GM19395 (cell line): ENCODE measurements around the gene KLRK1.
"Not testable (repeated sequence)": the region's sequence is repeated elsewhere in the genome, so short reads cannot be mapped to it uniquely, and the experiment has no call there.

ENCODE experiments used
- ATAC-seq: cut with Tn5 transposase; IDR thresholded peaks from one replicate; pipeline ENCODE4 v1.9.1; 2021; ENCODE audit warnings: mild to moderate bottlenecking, moderate library complexity; ENCODE audit not compliant: unreplicated experiment

Gene KLRK1

GRCh38 chr12:10389904-10390303 is at the start of gene KLRK1:
KLRK1 (minus strand) TSS chr12:10390041; CDS start chr12:10388810, 1,231 bp downstream.
- ATAC-seq: no peak

- ATAC-seq: not testable (repeated sequence)
Measured at GRCh38 chr12:10437601-10438000, 47.8 kb upstream of the KLRK1 start.

DNA sequence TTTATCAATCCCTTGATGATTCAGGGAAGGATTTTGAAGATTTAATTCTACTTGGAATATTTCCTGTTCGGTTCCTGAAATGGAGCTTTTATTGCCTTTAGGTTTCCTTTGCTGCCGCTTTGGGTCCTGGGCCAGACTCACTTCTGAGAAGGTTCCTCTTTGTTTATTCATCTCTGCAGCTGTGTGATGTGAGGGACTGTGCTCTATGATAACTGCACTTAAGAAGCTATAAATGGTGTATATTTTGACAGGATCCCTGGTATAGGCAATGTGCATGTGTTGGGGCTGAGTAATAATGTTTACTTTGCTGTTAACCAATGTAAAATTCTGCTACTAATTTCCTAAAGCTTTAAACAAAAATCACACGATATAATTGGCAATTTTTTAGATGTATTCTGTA is 46.0 kb upstream of the KLRK1 start, which contains the start of gene KLRC2:
KLRC2 (minus strand) TSS at position 195 of the 400 bp plus-strand sequence; CDS start at position 171, 24 bp downstream.
- not testable (repeated sequence) for ATAC-seq

GRCh38 chr12:10430623-10431022 is 40.8 kb upstream of the KLRK1 start:
- not testable (repeated sequence) for ATAC-seq

DNA sequence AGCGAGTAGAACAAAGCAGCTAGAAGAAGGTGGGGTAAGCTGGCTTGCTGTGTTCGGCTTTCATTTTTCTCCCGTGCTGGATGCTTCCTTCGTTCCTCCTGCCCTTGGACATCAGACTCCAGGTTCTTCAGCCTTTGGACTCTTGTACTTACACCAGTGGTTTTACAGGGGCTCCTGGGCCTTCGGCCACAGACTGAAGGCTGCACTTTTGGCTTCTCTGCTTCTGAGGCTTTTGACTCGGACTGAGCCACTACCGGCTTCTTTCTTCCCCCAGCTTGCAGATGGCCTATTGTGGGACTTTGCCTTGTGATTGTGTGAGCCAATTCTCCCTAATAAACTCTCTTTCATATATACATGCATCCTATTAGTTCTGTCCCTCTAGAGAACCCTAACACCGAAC is 36.1 kb upstream of the KLRK1 start:
- not testable (repeated sequence) for ATAC-seq

DNA sequence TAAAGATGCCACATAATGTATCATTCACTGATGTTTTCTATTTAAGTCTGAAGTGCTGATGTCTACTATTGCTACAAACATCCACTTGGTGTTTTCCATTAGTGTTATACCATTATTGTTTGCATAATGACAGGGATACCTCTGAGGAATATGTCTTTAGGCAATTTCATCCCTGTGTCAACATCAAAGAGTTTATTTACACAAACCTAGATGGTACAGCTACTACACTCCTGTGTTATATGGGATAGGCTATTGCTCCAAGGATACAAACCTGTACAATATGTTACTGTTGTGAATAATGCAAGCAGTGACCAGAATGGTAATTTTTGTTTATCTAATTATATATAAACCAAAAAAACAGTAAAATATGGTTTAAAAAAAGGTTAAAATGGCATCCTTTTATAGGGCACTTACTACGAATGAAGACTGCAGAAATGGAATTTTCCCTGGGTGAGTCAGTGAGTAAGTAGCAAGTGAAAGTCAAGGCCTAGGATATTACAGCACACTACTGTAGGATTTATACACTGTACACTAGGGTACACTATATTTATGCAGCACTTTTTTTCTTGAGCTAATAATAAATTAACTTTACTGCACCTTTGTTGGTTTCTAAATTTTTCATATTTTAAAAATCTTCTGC is 34.5 kb upstream of the KLRK1 start:
- not testable (repeated sequence) for ATAC-seq

- not testable (repeated sequence) for ATAC-seq
Measured at GRCh38 chr12:10422159-10422558, 32.3 kb upstream of the KLRK1 start.

DNA sequence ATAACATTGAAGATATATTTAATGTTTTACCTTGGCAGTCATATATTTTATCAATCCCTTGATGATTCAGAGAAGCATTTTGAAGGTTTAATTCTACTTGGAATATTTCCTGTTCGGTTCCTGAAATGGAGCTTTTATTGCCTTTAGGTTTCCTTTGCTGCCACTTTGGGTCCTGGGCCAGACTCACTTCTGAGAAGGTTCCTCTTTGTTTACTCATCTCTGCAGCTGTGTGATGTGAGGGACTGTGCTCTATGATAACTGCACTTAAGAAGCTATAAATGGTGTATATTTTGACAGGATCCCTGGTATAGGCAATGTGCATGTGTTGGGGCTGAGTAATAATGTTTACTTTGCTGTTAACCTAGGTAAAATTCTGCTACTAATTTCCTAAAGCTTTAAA is 30.5 kb upstream of the KLRK1 start, which contains the start of gene KLRC3:
KLRC3 (minus strand) TSS at position 262 of the 400 bp plus-strand sequence; CDS start at position 217, 45 bp downstream.
- not testable (repeated sequence) for ATAC-seq

DNA sequence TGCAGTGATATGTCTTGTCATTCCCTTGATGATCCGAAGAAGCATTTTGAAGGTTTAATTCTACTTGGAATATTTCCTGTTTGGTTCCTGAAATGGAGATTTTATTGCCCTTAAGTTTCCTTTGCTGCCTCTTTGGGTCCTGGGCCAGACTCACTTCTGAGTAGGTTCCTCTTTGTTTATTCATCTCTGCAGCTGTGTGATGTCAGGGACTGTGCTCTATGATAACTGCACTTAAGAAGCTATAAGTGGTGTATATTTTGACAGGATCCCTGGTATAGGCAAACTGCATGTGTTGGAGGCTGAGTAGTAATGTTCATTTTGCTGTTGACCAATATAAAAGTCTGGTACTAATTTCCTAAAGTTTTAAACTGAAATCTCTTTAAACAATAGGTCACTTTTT is 19.6 kb upstream of the KLRK1 start, which contains the start of gene KLRC4:
KLRC4 (minus strand) TSS at position 366 of the 400 bp plus-strand sequence; CDS start at position 184, 182 bp downstream.
- no peak for ATAC-seq

DNA sequence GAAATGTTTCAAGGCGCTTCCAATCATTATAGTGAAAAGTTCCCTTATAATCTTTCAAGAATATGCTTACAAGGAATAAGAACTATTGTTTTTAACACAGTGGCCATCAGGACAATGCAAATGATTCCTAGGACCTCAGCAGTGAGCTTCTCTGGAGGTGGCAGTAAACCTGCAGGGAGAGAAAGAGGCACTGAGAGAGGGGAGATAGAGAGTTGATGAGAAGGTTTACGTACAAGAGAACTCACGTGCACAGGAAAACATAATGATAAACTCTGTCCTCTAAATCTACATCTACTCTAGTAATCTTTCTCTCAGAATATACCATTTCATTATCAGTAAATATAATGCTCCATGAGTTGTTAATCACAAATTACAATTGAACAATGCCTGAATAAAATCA is 19.0 kb upstream of the KLRK1 start:
- no peak for ATAC-seq

GRCh38 chr12:10406725-10407124 is 16.9 kb upstream of the KLRK1 start:
- ATAC-seq: no peak

DNA sequence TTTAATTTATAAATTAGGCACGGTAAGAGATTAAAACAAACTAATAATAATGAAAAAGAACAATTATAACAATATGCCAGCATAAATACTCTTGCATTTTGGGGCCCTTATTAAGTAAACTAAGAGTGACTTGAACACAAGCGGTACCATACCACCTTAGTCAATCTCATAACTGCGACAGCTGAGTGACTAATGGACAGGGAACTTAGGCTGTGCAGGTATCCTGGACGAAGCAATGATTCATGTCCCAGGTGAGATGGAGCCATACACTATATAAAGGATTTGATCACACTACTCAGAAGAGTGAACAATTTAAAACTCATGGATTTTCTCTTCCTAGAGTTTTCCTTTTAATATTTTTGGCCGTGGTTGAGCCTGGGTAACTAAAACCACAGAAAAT is 15.5 kb upstream of the KLRK1 start:
- no peak for ATAC-seq

- ATAC-seq: no peak
Measured at GRCh38 chr12:10404798-10405197, 15.0 kb upstream of the KLRK1 start.

DNA sequence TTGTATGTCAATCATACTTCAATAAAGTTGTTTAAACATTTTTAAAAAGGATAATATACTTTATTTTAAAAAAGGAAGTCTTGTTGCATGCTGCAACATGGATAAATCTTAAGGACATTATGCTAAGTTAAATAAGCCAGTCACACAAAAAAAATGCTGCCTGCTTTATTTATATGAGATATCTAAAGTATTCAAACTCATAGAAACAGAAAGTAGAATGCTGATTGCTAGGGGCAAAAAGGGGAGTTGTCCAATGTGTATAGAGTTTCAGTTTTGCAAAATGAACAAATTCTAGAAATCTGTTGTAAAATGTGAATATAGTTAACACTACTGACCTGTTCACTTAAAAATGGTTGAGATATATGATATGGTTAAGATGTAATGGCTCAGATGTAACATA is 11.0 kb upstream of the KLRK1 start:
- no peak for ATAC-seq

DNA sequence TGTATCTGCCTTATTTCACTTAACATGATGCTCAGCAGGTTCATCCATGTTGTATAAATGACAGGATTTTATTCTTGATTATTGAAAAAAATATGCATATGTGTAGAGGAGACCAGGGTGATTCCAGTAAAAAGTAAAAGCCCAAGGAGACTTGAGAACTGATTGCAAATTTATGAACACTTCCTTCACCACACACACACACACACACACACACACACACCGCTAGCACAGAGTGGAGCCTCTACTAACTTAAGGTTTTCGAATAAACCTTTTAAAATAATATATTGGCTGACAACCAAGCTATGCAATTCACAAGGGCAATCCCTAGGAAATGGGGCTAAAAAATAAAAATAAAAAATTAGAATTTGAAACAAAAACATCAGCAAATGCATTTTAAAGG is 8.3 kb upstream of the KLRK1 start:
- no peak for ATAC-seq

GRCh38 chr12:10397296-10397695 is 7.5 kb upstream of the KLRK1 start:
- ATAC-seq: no peak

GRCh38 chr12:10396176-10396575 is 6.3 kb upstream of the KLRK1 start:
- not testable (repeated sequence) for ATAC-seq

DNA sequence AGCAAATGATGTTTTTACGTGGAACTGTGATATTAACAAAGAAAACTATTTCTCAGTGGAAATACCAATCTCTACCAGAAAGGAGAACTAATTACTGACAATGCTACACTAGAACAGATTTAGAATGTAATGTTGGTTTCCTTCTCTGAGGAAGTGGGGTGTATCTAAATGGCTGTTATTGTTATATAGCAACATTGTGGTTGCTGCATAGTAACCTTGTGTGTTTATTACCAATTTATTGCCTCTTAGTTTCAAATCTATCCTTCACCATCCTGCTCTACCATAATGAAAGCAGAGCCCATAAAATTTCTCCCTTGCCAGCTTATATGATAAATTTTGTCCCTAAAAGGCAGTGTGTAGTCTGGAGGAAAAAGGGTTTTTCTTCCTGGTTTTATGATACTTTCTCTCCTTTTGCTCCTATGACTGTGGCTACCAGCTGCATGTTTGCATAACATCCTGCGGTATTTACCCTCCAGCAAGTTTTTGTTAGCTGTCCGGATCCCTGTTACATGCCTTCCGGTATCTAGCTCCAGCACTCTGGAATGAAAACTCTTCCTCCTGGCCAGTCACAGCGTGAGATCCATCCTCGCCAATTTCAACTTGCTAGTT is 5.7 kb upstream of the KLRK1 start:
- peak; percentile 75 for ATAC-seq

DNA sequence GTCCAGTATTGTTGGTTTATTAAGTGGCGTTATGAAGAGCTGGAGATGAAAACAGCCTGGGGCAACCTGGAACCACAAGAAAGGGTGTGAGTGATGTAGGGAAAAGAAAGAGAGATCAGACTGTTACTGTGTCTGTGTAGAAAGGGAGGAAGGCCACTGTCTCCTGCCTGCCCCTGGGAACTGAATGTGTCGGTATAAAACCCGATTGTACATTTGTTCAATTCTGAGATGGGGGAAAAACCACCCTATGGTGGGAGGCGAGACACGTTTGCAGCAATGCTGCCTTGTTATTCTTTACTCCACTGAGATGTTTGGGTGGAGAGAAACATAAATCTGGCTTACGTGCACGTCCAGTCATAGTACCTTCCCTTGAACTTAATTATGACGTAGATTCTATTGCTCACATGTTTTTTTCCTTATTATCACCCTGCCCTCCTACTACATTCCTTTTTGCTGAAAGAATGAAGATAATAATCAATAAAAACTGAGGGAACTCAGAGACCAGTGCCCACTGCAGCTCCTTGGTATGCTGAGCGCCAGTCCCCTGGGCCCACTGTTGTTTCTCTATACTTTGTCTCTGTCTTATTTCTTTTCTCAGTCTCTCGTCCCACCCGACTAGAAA is 4.8 kb upstream of the KLRK1 start:
- not testable (repeated sequence) for ATAC-seq

DNA sequence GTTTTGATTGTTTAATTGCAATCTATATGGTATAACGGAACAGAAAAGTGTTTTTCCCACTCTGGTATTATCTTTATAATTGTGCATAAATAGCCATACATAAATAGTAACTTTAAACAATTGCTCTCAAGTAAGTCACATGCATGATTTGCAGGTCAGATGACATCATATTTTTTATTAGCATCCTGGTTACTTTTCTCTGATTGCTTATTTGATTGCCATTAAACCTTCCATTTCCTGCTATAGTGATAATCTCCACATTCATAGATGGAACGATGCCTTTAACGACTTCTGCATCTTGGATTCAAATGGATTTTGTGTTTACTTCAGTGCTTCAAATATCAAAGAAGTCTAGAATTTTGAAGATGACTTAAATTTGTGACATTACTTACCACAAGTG is 3.5 kb upstream of the KLRK1 start:
- ATAC-seq: no peak

DNA sequence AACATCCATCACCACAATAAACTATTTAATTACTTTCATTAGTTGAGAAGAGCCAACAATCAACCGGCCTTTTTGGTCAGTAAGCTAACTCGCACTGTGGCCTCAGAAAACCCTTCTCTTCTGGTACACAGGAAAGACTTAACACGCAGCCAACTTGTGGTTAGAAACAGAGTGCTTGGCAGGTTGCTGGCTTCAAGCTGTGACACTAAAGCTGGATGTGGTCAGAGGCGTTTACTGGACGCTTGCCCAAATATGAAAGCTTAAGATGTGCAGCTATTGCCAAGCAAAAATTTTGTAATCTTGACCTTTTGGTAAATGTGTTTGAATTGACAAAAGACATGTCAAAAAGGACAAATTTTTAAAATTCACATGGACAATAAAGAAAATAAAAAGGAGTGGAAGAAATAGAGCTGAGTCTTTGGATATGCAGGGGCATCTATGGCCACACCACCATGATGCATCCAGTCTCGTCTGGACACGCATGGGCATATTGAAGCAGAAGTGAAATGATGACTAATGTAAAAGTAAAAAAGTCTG is 2.6 kb upstream of the KLRK1 start:
- ATAC-seq: peak; percentile 70

DNA sequence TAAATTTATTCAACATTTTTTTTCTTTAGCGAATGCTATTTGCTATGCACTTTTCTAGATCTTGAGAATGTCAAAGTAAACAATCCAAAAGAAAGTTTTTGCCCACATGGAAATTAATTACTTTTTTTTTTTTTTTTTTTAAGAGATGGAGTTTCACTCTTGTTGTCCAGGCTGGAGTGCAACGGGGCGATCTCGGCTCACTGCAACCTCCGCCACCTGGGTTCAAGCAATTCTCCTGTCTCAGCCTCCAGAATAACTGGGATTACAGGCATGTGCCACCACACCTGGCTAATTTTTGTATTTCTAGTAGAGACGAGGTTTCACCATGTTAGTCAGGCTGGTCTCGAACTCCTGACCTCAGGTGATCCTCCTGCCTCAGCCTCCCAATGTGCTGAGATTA is 1.1 kb upstream of the KLRK1 start:
- not testable (repeated sequence) for ATAC-seq
